ENCODE measurements around the gene ISG20L2. TPM values are rescaled to one million over a fixed set of nuclear protein-coding genes. Genes with fewer than 3 reads are reported as not detected.

The ISG20L2 gene
- total and polyA plus RNA-seq, 3 donors from 2014 or later, result 60.9 to 223 (median 150) TPM

GRCh38 chr1:156706657-156707416, 21.7 kb downstream of the ISG20L2 start:
- H3K36me3 ChIP-seq (ENCODE audit: low read depth, missing control alignments), result no peaks in the 10 kb centered on the region
- H3K27me3 ChIP-seq, result no peaks in the 10 kb centered on the region
- peaks cover 32% of the 10 kb centered on the region for H3K4me1 ChIP-seq
- TF ChIP-seq POLR2A (IDR thresholded peaks at IDR 0.05), result no peak
- no peak for TF ChIP-seq CTCF (IDR thresholded peaks at IDR 0.05)
- peak overlapping the region; percentile 56 to 84 for H3K27ac ChIP-seq
- WGBS, 2 donors, result 7 to 8% methylated on average over 8 to 28 of the region's 29 CpGs
- H3K4me3 ChIP-seq, result peak overlapping the region; percentile 34 to 58
- intact Hi-C loops (cut with DNase I; ENCODE audit: low total_unique reads), result no loop called here
- DNase-seq, result peak; percentile 77
- no peaks in the 10 kb centered on the region for H3K9me3 ChIP-seq

DNA sequence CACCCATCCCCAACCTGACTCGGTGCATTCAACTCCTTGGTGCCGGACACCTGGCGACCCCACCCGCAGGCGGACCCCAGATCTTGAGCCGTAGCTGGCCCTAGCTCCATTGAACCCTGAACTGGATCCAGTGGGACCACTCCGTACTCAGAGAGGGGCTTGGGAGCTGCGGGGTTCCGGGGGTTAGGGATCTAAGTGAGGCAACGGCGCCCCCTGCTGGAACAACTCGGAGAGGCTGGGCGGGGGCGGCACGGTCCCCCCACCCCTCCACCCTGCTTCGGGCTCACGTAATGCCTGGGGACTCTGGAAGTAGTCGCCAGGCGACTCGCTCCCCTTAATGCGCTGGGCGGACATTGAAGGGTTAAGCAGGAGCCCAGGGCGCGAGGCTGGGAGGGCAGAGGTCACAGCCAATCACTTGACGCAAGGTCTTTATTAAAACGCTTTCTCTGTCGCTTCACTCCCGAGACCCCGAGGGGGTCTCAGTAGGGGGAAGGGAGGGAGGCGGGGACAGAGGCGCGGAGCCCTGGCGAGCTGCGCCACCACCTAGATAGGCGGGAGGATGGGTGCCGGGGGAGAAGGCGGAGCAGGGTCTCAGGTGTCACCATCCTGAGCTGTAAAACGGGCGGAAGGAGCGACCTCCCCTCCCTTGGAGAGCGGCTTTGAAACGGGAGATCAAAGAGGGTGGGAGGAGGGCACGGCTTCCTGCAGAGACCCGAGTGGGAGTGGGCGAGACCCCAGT, 22.5 kb downstream of the ISG20L2 start:
- WGBS, 2 donors, result 0 to 1% methylated on average over 18 to 45 of the region's 45 CpGs
- peak; percentile 81 for DNase-seq
- TF ChIP-seq CTCF (IDR thresholded peaks at IDR 0.05), result peak; percentile 55 to 84 (median 64)
- TF ChIP-seq POLR2A (IDR thresholded peaks at IDR 0.05), result no peak
- Histone ChIP-seq H3K9me3 (no peaks in the 10 kb centered on the region), H3K36me3 (ENCODE audit: low read depth, missing control alignments) (no peaks in the 10 kb centered on the region), H3K4me1 (peaks cover 32% of the 10 kb centered on the region), H3K4me3 (peak overlapping the region; percentile 34 to 58), H3K27me3 (no peaks in the 10 kb centered on the region), H3K27ac (peak overlapping the region; percentile 56 to 84)
- intact Hi-C loops (cut with DNase I; ENCODE audit: low total_unique reads), result no loop called here

DNA sequence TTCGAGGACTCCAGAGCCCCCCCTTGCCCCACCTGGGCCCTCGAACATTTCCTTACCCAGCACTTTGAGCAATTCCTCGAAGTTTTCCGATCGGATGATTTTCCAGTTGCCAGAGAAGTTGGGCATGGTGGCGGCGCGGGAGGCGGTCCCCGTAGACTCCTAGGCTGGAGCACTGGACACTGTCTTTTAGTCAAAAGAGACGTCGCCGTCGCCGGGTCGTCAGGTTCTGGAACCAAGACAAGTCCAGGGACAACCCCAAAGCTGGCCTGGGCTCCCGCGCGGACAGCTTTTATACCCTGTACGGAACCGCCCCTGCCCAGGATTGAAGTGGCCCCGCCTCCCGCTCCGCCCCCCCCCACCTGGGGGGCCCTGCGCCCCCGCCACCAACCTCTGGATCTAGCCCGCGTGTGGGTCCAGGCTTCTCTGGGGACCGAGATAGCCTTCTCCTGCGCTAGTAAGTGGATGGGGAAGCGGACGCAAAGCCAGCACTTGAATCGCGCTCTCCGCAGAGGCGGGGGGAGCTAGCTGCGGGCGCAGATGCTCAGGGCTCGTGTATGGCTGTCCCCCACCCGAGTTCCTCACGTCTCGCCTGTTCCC, 23.1 kb downstream of the ISG20L2 start, which contains the start of gene CRABP2:
TSS of gene CRABP2 (minus strand) at position 263 of the 597 bp plus-strand sequence. CDS start at position 126, 137 bp downstream.
- intact Hi-C loops (cut with DNase I; ENCODE audit: low total_unique reads), result no loop called here
- no peaks in the 10 kb centered on the region for H3K27me3 ChIP-seq
- H3K9me3 ChIP-seq, result no peaks in the 10 kb centered on the region
- DNase-seq, result peak; percentile 25
- peak within 1 kb of the TSS; percentile 56 to 84 for H3K27ac ChIP-seq
- peaks cover 32% of the 10 kb centered on the region for H3K4me1 ChIP-seq
- no peaks in the 10 kb centered on the region for H3K36me3 ChIP-seq (ENCODE audit: low read depth, missing control alignments)
- WGBS, 2 donors, result 0 to 2% methylated on average over 17 to 32 of the region's 42 CpGs
- TF ChIP-seq POLR2A (IDR thresholded peaks at IDR 0.05) (no peak), CTCF (IDR thresholded peaks at IDR 0.05) (no peak)
- H3K4me3 ChIP-seq, result peak within 1 kb of the TSS; percentile 34 to 58

- Histone ChIP-seq H3K36me3 (ENCODE audit: low read depth, missing control alignments) (no peaks in the 10 kb centered on the region), H3K27ac (no peak overlapping the region), H3K4me1 (peaks cover 32% of the 10 kb centered on the region), H3K27me3 (no peaks in the 10 kb centered on the region), H3K4me3 (peak overlapping the region; percentile 34 to 58), H3K9me3 (no peaks in the 10 kb centered on the region)
- 2 to 4% methylated on average over 28 to 29 of the region's 29 CpGs for WGBS, 2 donors
- TF ChIP-seq CTCF (IDR thresholded peaks at IDR 0.05), result no peak
- no peak for TF ChIP-seq POLR2A (IDR thresholded peaks at IDR 0.05)
- DNase-seq, result no peak
- intact Hi-C loops (cut with DNase I; ENCODE audit: low total_unique reads), result no loop called here
Observed at GRCh38 chr1:156704930-156705320, 23.6 kb downstream of the ISG20L2 start.
